Neural cell (in vitro differentiated cells): ENCODE data around the gene RNU6-7. TPM values are rescaled to one million over a fixed set of nuclear protein-coding genes. Genes with fewer than 3 reads are reported as not detected.

Source experiments
- H2AFZ ChIP-seq: fragments of 200-600, 300-800 bp; sonication (generic), shearing (Covaris generic); 2 replicates; pipeline ENCODE4 v1.6.0; 2014; ENCODE audit warnings: low read depth, mild to moderate bottlenecking, antibody characterized with exemption, low read length, moderate library complexity
- H3F3A ChIP-seq: fragments of 200-600 bp; shearing (Covaris generic); 2 replicates; pipeline ENCODE4 v1.6.1; 2016; ENCODE audit warnings: mild to moderate bottlenecking, moderate library complexity, mixed read lengths, antibody characterized with exemption, low read length; ENCODE audit not compliant: insufficient read depth, poor library complexity, severe bottlenecking
- H3K27ac ChIP-seq: fragments of 200-600, 300-800 bp; sonication (generic), shearing (Covaris generic); 2 replicates; pipeline ENCODE4 v1.5.1; 2014; ENCODE audit warnings: mild to moderate bottlenecking, low read length, moderate library complexity
- H3K27me3 ChIP-seq: fragments of 300-800, 200-600 bp; sonication (generic), shearing (Covaris generic); 2 replicates; pipeline ENCODE4 v1.6.0; 2014; ENCODE audit warnings: mild to moderate bottlenecking, low read depth, low read length, moderate library complexity; ENCODE audit not compliant: insufficient read depth
- H3K36me3 ChIP-seq: fragments of 300-800, 200-600 bp; sonication (generic), shearing (Covaris generic); 2 replicates; pipeline ENCODE4 v1.5.1; 2014; ENCODE audit warnings: mild to moderate bottlenecking, antibody characterized with exemption, low read length, moderate library complexity; ENCODE audit not compliant: insufficient read depth
- H3K4me2 ChIP-seq: fragments of 300-800, 200-600 bp; sonication (generic), shearing (Covaris generic); 2 replicates; pipeline ENCODE4 v1.6.0; 2014; ENCODE audit warnings: mild to moderate bottlenecking, low read length
- H3K4me3 ChIP-seq: fragments of 300-800, 200-600 bp; sonication (generic), shearing (Covaris generic); 2 replicates; pipeline ENCODE4 v1.5.1; 2014; ENCODE audit warnings: mild to moderate bottlenecking, low read length, moderate library complexity
- H3K79me2 ChIP-seq: fragments of 200-600 bp; shearing (Covaris generic); replicated peaks from 2 replicates; pipeline ENCODE4 v1.6.0; 2014; ENCODE audit warnings: mild to moderate bottlenecking, low read length, moderate library complexity; ENCODE audit not compliant: insufficient read depth
- H3K9ac ChIP-seq: fragments of 300-800, 200-600 bp; sonication (generic), shearing (Covaris generic); 2 replicates; pipeline ENCODE4 v1.6.1; 2016; ENCODE audit warnings: mild to moderate bottlenecking, low read length, mixed read lengths
- H3K9me2 ChIP-seq: fragments of 200-600 bp; shearing (Covaris generic); 2 replicates; pipeline ENCODE4 v1.6.1; 2016; ENCODE audit warnings: mild to moderate bottlenecking, low read length, mixed read lengths; ENCODE audit not compliant: insufficient read depth
- H3K9me3 ChIP-seq: fragments of 200-600, 300-800 bp; sonication (generic), shearing (Covaris generic); 2 replicates; pipeline ENCODE4 v1.6.1; 2016; ENCODE audit warnings: mild to moderate bottlenecking, mixed run types, low read length, moderate library complexity, mixed read lengths
- H4K20me1 ChIP-seq: fragments of 200-600 bp; shearing (Covaris generic); 2 replicates; pipeline ENCODE4 v1.6.1; 2016; ENCODE audit warnings: mild to moderate bottlenecking, mixed run types; ENCODE audit not compliant: insufficient read depth
- EP300 ChIP-seq: fragments of 450-650 bp; conservative IDR thresholded peaks from 2 replicates; pipeline ENCODE4 v1.6.1; 2014; ENCODE audit warnings: antibody characterized with exemption, mild to moderate bottlenecking, moderate library complexity; ENCODE audit not compliant: poor library complexity, severe bottlenecking
- EZH2 ChIP-seq: fragments of 200-600, 300-800 bp; shearing (Covaris generic), sonication (generic); IDR thresholded peaks from 2 replicates; pipeline ENCODE4 v1.6.1; 2014; ENCODE audit warnings: antibody characterized with exemption, low read length, borderline replicate concordance, mild to moderate bottlenecking; ENCODE audit not compliant: insufficient read depth, poor library complexity, severe bottlenecking
- MXI1 ChIP-seq: fragments of 450-650 bp; conservative IDR thresholded peaks from 2 replicates; pipeline ENCODE4 v1.6.1; 2014; ENCODE audit warnings: antibody characterized with exemption, mild to moderate bottlenecking; ENCODE audit not compliant: poor library complexity, severe bottlenecking
- POLR2AphosphoS5 ChIP-seq: IDR thresholded peaks from 2 replicates; pipeline ENCODE4 v1.6.1; 2012
- RAD21 ChIP-seq: fragments of 450-650 bp; conservative IDR thresholded peaks from 2 replicates; pipeline ENCODE4 v1.6.1; 2014; ENCODE audit warnings: antibody characterized with exemption, mild to moderate bottlenecking, moderate library complexity
- SMC3 ChIP-seq: fragments of 450-650 bp; conservative IDR thresholded peaks from 2 replicates; pipeline ENCODE4 v1.6.1; 2014; ENCODE audit warnings: antibody characterized with exemption, mild to moderate bottlenecking, moderate library complexity; ENCODE audit not compliant: poor library complexity
- TAF1 ChIP-seq: IDR thresholded peaks from 2 replicates; pipeline ENCODE4 v1.6.1; 2012; ENCODE audit warnings: low read depth
- polyA plus RNA-seq: library from polyadenylated mRNA; depleted of rRNA; stranded (reverse); fragments of >200 nt; gene quantifications from 2 replicates; pipeline ENCODE4 v1.2.3, GENCODE V29; 2014
- TF ChIP-seq, protein P1 (sequence below): fragments of 450-650 bp; IDR thresholded peaks from 2 replicates; pipeline ENCODE4 v1.5.1; 2014; ENCODE audit warnings: antibody characterized with exemption, mild to moderate bottlenecking, moderate library complexity; ENCODE audit not compliant: poor library complexity, severe bottlenecking
- TF ChIP-seq, protein P2 (sequence below): IDR thresholded peaks from 2 replicates; pipeline ENCODE4 v1.6.1; 2012; ENCODE audit warnings: borderline replicate concordance

The RNU6-7 gene
- polyA plus RNA-seq, 1 donor from 2014 or later, result not detected

DNA sequence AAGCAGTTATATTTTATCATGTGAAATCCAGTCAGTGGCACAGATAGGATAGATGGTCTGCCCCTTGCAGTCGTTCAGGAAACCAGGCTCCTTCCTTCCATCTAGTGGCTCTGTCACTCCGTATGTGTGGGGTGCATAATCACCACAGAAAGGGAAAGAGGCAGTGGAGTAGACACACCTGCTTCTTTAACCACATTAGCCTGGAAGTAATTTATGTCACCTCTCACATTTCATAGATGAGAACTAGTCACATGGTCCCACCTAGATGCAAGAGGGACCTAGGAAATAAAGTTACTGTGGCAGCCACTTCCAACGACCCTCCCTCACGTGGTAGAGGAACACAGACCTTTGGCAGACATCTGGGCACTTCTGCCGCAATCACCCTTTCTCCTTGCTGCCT is 15.5 kb downstream of the RNU6-7 start:
- Histone ChIP-seq H3K4me3 (no peak overlapping the region), H2AFZ (no peak overlapping the region), H3K27ac (no peak overlapping the region), H3K36me3 (no peaks in the 10 kb centered on the region), H3K27me3 (no peaks in the 10 kb centered on the region), H3K4me2 (no peak overlapping the region), H3K9me3 (no peaks in the 10 kb centered on the region), H3K9me2 (no peaks in the 10 kb centered on the region), H3F3A (no peaks in the 10 kb centered on the region), H3K79me2 (no peaks in the 10 kb centered on the region), H4K20me1 (no peaks in the 10 kb centered on the region), H3K9ac (no peak overlapping the region)
- TF ChIP-seq SMC3 (no peak), EZH2 (no peak), RAD21 (no peak), POLR2AphosphoS5 (no peak), MXI1 (no peak), EP300 (no peak)
- TF ChIP-seq, protein P1, sequence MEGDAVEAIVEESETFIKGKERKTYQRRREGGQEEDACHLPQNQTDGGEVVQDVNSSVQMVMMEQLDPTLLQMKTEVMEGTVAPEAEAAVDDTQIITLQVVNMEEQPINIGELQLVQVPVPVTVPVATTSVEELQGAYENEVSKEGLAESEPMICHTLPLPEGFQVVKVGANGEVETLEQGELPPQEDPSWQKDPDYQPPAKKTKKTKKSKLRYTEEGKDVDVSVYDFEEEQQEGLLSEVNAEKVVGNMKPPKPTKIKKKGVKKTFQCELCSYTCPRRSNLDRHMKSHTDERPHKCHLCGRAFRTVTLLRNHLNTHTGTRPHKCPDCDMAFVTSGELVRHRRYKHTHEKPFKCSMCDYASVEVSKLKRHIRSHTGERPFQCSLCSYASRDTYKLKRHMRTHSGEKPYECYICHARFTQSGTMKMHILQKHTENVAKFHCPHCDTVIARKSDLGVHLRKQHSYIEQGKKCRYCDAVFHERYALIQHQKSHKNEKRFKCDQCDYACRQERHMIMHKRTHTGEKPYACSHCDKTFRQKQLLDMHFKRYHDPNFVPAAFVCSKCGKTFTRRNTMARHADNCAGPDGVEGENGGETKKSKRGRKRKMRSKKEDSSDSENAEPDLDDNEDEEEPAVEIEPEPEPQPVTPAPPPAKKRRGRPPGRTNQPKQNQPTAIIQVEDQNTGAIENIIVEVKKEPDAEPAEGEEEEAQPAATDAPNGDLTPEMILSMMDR, result no peak

DNA sequence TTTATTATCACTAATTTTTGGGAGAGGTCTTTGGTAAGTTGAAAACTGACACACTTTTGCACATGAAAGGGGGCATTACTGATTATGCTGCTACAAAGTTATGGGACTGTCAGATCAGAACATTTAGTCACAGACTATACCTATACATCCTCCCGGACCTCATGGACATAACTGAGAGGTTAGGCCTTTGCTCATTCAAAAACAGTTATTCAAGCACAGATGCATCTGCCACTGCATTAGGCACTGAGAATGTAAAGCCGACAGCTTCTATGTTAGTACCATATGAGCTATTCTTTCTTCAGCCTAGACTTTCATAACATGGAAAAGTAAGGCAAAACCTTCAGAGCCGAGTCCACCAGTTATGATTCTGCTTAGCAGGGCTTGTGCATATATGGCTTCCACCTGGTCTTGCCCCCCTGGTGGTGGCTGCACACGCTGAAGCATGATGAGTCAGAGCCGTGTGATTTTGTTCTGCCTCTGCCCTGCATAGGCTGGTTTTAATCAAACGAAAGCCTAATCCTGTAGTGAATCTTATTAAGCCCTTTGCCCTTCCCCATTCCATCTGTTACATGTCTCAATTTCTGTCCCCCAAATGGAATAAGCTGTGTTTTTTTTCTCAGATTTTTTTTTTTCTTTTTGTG is 23.0 kb downstream of the RNU6-7 start:
- H3F3A ChIP-seq, result no peaks in the 10 kb centered on the region
- no peak overlapping the region for H3K4me2 ChIP-seq
- H3K9me3 ChIP-seq, result no peaks in the 10 kb centered on the region
- no peaks in the 10 kb centered on the region for H3K9me2 ChIP-seq
- no peak overlapping the region for H3K9ac ChIP-seq
- no peaks in the 10 kb centered on the region for H3K36me3 ChIP-seq
- TF ChIP-seq, protein P1, result peak; percentile 32
- no peak for TF ChIP-seq EP300
- H3K79me2 ChIP-seq, result no peaks in the 10 kb centered on the region
- no peaks in the 10 kb centered on the region for H4K20me1 ChIP-seq
- H2AFZ ChIP-seq, result no peak overlapping the region
- H3K27ac ChIP-seq, result no peak overlapping the region
- no peaks in the 10 kb centered on the region for H3K27me3 ChIP-seq
- no peak overlapping the region for H3K4me3 ChIP-seq

DNA sequence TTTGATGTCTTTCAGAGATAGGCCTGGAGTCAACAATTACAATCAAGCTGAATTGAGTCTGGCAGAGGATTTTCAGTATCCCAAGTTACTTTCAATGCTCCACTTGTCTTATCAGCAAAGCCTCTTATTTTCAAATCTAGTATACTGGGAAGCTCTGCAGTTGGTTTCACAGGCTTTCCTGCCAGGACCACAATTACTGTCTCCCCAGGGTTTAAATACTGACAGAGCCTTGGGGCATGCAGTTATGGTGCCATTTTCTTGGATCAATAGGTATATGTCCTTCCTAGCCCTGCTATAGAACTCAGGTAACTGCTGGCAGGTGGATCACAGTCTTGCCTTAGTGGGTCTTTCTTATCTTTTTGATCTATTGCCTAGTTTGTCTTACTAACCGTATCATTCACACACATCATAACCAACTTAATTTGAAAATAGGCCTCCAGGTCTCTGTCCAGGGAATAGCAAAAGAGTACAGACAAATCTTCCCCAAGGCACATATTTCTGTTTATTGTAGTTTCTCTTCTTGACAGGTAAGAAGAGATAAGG is 23.6 kb downstream of the RNU6-7 start:
- Histone ChIP-seq H3K36me3 (no peaks in the 10 kb centered on the region), H3K9ac (no peak overlapping the region), H3K4me2 (no peak overlapping the region), H3K27ac (no peak overlapping the region), H3K27me3 (no peaks in the 10 kb centered on the region), H3K4me3 (no peak overlapping the region), H3F3A (no peaks in the 10 kb centered on the region), H2AFZ (no peak overlapping the region), H3K9me3 (no peaks in the 10 kb centered on the region), H3K9me2 (no peaks in the 10 kb centered on the region), H4K20me1 (no peaks in the 10 kb centered on the region), H3K79me2 (no peaks in the 10 kb centered on the region)
- TF ChIP-seq EP300 (no peak), TAF1 (no peak), RAD21 (no peak), POLR2AphosphoS5 (no peak), EZH2 (no peak), SMC3 (no peak), MXI1 (no peak)
- TF ChIP-seq, protein P1, result no peak
- TF ChIP-seq, protein P2, sequence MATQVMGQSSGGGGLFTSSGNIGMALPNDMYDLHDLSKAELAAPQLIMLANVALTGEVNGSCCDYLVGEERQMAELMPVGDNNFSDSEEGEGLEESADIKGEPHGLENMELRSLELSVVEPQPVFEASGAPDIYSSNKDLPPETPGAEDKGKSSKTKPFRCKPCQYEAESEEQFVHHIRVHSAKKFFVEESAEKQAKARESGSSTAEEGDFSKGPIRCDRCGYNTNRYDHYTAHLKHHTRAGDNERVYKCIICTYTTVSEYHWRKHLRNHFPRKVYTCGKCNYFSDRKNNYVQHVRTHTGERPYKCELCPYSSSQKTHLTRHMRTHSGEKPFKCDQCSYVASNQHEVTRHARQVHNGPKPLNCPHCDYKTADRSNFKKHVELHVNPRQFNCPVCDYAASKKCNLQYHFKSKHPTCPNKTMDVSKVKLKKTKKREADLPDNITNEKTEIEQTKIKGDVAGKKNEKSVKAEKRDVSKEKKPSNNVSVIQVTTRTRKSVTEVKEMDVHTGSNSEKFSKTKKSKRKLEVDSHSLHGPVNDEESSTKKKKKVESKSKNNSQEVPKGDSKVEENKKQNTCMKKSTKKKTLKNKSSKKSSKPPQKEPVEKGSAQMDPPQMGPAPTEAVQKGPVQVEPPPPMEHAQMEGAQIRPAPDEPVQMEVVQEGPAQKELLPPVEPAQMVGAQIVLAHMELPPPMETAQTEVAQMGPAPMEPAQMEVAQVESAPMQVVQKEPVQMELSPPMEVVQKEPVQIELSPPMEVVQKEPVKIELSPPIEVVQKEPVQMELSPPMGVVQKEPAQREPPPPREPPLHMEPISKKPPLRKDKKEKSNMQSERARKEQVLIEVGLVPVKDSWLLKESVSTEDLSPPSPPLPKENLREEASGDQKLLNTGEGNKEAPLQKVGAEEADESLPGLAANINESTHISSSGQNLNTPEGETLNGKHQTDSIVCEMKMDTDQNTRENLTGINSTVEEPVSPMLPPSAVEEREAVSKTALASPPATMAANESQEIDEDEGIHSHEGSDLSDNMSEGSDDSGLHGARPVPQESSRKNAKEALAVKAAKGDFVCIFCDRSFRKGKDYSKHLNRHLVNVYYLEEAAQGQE, result no peak
